Skeletal muscle satellite cell (primary cell): ENCODE results near the gene C3.

Source experiments
- H3K27me3 ChIP-seq: 2 replicates; pipeline ENCODE4 v1.7.0; 2013; ENCODE audit warnings: low read length; ENCODE audit not compliant: control insufficient read depth, insufficient read depth
- H3K36me3 ChIP-seq: 2 replicates; pipeline ENCODE4 v1.7.0; 2013; ENCODE audit warnings: mild to moderate bottlenecking, control low read depth, low read length; ENCODE audit not compliant: insufficient read depth
- H3K4me1 ChIP-seq: 2 replicates; pipeline ENCODE4 v1.7.0; 2013; ENCODE audit warnings: low read length; ENCODE audit not compliant: control insufficient read depth, insufficient read depth
- H3K4me2 ChIP-seq: 2 replicates; pipeline ENCODE4 v1.7.0; 2013; ENCODE audit warnings: mild to moderate bottlenecking, low read length
- H3K4me3 ChIP-seq: 2 replicates; pipeline ENCODE4 v1.7.0; 2013; ENCODE audit warnings: low read length
- H3K9ac ChIP-seq: 2 replicates; pipeline ENCODE4 v1.7.0; 2013; ENCODE audit warnings: mild to moderate bottlenecking, low read depth, low read length, moderate library complexity
- H3K9me3 ChIP-seq: replicated peaks from 2 replicates; pipeline ENCODE4 v1.7.0; 2013; ENCODE audit warnings: mild to moderate bottlenecking, control low read depth, low read length

C3 gene

DNA sequence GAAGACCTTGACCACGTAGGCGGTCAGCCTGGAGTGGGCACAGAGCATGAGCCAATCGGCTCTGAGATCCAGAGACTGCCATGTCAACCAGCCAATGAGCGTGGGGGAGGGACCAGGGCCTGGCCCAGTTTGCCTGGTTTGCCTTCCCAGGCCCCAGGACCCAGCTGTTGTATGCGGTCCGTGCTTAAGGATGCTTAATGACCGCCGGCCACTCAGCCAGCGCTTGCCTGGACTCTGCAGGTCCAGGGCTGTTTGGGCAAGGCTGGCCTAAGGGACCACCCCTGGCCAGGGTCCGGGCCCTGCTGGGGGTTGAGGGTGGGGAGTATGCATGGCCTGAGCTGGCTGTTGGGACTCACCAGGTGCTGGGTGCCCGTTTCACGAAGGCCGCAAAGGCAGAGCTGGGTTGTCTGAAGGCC, 27.4 kb downstream of the C3 start:
- Histone ChIP-seq H3K9me3 (no peaks in the 10 kb centered on the region), H3K4me3 (no peak overlapping the region), H3K36me3 (no peaks in the 10 kb centered on the region), H3K4me2 (no peak overlapping the region), H3K9ac (no peak overlapping the region), H3K27me3 (no peaks in the 10 kb centered on the region), H3K4me1 (no peaks in the 10 kb centered on the region)

DNA sequence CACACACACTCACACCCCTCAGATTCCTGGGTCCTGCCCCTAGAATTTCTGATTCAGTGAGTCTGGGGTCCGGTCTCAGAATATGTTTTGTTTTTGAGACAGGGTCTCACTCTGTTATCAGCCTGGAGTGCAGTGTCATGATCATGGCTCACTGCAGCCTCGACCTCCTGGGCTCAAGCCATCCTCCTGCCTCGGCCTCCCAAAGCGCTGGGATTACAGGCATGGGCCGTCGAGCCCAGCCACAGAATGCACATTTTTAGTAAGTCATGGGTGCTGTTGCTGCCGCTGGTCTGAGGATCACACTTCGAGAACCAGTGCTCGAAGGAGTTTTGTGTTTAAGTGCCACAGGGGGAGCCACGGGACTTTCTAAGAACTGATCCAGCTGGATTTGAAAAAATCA, 28.4 kb downstream of the C3 start:
- no peaks in the 10 kb centered on the region for H3K9me3 ChIP-seq
- no peak overlapping the region for H3K4me3 ChIP-seq
- no peaks in the 10 kb centered on the region for H3K36me3 ChIP-seq
- no peak overlapping the region for H3K9ac ChIP-seq
- H3K27me3 ChIP-seq, result no peaks in the 10 kb centered on the region
- no peaks in the 10 kb centered on the region for H3K4me1 ChIP-seq
- no peak overlapping the region for H3K4me2 ChIP-seq

DNA sequence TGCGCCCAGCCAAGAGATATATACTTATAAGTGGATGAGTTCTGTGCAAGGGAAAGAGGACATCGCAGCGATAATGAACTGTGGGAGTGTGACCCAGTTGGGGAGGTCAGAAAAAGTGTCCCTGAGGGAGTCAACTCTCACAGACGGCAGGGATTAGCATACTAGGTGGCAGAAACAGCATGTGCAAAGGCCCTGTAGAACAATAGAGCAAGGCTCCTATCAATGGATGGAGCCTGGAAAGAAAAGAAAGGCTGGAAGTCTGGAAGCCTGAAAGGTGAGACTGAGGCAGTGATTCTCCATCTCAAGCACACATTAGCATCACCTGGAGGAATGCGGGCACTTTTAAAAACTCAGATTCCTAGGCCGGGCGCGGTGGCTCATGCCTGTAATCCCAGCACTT, 29.1 kb downstream of the C3 start:
- Histone ChIP-seq H3K27me3 (no peaks in the 10 kb centered on the region), H3K36me3 (no peaks in the 10 kb centered on the region), H3K4me1 (no peaks in the 10 kb centered on the region), H3K9ac (no peak overlapping the region), H3K4me2 (no peak overlapping the region), H3K4me3 (no peak overlapping the region), H3K9me3 (no peaks in the 10 kb centered on the region)

DNA sequence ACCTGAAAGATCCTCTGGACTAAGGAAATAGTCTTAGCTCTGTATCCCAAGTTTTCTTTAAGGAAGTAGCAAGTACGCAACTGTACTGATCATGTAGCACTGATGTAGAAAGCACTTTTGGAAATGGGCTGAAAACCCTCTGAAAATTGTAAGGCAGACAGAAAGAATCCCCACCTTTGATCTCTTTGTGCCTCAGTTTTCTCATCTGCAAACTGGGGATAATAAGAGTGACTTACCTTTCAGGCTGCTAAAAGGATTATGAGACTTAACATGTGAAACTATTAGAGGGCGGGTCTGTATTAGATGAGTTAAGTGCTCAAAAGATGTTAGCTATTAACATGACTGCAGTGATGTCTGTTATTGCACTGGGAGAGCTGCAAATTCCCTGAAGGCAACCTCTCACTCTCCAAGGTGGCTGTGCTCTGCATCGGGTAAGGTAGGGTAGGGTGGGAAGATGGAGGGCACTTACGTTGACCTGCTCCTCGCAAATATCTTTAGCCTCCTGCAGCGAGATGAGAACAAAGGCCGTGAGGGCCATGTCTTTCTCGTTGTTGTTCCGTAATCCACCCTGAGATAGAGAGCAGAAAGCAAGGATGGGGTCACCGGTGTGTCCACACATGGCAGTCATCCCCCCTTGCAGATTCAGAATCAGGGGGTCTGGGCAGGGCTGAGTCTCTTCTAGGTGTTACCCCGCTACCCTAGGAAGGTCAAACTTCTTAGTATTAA, 30.1 kb downstream of the C3 start:
- Histone ChIP-seq H3K4me1 (no peaks in the 10 kb centered on the region), H3K27me3 (no peaks in the 10 kb centered on the region), H3K4me2 (no peak overlapping the region), H3K4me3 (no peak overlapping the region), H3K9me3 (no peaks in the 10 kb centered on the region), H3K9ac (no peak overlapping the region), H3K36me3 (no peaks in the 10 kb centered on the region)

DNA sequence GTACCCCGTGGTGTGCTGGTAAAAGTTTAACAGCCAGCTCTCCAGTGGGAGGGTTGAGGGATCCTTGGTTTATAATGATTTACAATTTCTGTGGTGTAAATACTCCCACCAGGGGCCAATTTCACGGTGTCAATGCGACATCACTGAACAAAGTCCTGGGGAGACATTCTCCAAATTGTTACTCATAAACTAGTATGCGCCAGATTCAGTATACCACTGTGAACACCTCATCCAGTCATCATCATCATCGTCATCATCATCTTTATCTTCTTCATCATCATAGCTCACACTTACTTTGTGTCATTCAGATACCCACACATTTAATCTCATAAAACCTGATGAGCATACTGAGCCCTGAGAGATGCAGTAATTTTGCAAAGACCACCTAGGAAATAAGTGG, 33.3 kb downstream of the C3 start:
- Histone ChIP-seq H3K4me3 (no peak overlapping the region), H3K27me3 (no peaks in the 10 kb centered on the region), H3K4me2 (no peak overlapping the region), H3K4me1 (no peaks in the 10 kb centered on the region), H3K9me3 (no peaks in the 10 kb centered on the region), H3K36me3 (no peaks in the 10 kb centered on the region), H3K9ac (no peak overlapping the region)

DNA sequence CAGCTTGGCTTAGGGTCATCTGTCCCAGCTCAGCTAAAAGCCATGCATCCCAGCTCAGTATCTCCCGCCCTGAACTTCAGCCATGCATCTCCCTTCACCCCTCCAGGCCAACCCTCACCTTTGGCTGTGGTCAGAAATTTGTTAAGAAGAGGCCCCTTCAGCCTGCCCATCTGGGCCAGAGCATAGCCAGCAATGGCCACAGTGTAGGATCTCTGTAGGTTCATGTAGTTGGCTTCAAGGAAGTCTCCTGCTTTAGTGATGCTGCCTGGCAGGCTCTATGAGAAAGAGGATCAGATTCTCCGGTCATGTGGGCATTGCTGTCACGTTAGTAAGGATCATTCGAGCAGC, 33.8 kb downstream of the C3 start:
- Histone ChIP-seq H3K9ac (no peak overlapping the region), H3K9me3 (no peaks in the 10 kb centered on the region), H3K4me2 (no peak overlapping the region), H3K36me3 (no peaks in the 10 kb centered on the region), H3K4me3 (no peak overlapping the region), H3K4me1 (no peaks in the 10 kb centered on the region), H3K27me3 (no peaks in the 10 kb centered on the region)

DNA sequence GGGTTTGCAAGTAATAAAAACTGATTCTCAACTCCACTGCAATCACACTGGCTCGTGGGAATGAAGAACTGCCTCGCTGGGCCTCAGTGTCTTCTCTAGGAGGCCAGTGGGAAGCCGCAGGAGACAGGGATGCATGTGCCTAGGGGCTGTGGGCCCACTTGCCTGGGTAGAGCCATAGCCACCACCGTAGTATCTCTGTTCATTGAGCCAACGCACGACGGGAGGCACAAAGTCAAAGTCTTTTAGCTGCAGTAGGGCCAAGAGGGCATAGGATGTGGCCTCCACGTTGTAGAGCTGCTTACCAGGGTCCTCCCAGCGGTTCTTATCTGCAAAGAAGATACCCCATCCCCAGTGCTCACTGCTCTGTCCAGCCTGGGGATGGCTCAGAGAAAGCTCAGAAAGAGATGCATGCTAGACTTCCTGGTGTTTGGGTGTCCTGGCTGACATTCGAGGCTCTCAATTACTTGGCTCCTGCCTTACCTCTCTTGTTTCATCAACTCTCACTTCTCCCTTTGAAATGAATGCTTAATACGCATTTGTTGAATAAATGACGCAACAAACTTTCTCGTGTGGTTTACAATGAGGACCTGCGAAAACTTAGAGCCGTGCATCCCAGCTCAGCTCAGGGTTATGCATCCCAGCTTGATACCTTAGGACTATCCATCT, 34.4 kb downstream of the C3 start:
- Histone ChIP-seq H3K9me3 (no peaks in the 10 kb centered on the region), H3K4me3 (no peak overlapping the region), H3K4me1 (no peaks in the 10 kb centered on the region), H3K27me3 (no peaks in the 10 kb centered on the region), H3K36me3 (no peaks in the 10 kb centered on the region), H3K9ac (no peak overlapping the region), H3K4me2 (no peak overlapping the region)

DNA sequence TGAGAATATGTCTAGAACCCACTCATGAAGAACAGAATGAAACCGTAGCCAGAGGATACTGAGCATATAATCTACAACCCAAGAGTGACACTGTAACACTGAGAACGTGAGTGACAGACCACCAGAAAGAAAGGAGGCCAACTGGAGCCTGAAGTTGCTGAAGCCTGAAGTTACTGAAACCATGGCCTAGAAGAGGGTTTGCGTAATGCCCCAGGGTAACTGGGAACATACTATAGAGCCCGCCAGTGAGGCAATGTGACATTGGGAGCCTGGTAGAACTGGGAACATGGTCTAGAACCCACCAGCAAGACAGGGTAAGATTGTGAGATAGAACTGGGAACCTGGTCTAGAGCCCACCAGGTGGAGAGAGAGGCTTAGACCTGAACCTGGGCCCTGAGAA, 35.0 kb downstream of the C3 start:
- H3K9ac ChIP-seq, result no peak overlapping the region
- no peaks in the 10 kb centered on the region for H3K4me1 ChIP-seq
- H3K9me3 ChIP-seq, result no peaks in the 10 kb centered on the region
- H3K27me3 ChIP-seq, result no peaks in the 10 kb centered on the region
- H3K4me3 ChIP-seq, result no peak overlapping the region
- H3K4me2 ChIP-seq, result no peak overlapping the region
- H3K36me3 ChIP-seq, result no peaks in the 10 kb centered on the region

DNA sequence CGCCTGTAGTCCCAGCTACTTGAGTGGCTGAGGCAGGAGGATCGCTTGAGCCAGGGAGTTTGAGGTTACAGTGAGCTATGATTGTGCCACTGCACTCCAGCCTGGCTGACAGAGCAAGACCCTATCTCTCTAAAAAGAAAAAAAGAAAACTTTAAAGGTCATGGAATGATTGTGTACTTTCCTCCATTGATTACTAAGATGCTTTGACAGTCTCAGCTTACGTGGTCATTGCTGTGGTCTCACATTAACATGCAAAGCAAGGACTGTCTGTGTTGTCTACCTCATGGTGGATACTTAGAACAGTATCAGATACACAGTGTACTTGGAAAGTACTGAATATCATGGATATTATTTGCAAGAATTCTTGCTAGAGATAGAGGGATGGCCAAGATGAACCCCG, 36.5 kb downstream of the C3 start:
- no peak overlapping the region for H3K9ac ChIP-seq
- no peaks in the 10 kb centered on the region for H3K36me3 ChIP-seq
- no peaks in the 10 kb centered on the region for H3K9me3 ChIP-seq
- H3K27me3 ChIP-seq, result no peaks in the 10 kb centered on the region
- no peak overlapping the region for H3K4me3 ChIP-seq
- H3K4me1 ChIP-seq, result no peaks in the 10 kb centered on the region
- H3K4me2 ChIP-seq, result no peak overlapping the region

DNA sequence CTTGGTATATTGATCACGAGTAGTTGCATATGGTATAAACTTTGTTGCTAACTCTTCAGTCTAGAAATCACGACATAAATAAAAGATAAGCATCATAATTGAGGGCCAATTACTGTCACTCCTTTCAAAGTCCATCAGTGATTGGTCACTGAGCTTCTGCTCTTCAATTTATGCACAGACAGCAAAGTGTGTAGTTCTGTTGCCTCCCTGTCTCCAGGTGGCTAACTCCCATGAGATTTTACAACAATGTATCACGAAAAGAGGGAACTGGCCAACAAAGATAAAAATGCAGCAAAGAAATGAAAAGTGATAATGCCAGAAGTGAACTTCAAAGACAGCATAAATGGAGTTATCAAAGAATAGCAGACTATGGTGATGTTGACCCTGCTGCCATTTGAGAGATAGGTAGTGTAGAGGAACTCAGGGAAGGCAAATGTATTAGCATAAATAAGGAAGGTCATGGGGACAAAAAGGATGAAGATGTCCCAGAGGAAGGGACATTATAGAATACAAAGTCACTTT, 37.8 kb downstream of the C3 start:
- Histone ChIP-seq H3K4me3 (no peak overlapping the region), H3K9me3 (no peaks in the 10 kb centered on the region), H3K4me2 (no peak overlapping the region), H3K9ac (no peak overlapping the region), H3K4me1 (no peaks in the 10 kb centered on the region), H3K36me3 (no peaks in the 10 kb centered on the region), H3K27me3 (no peaks in the 10 kb centered on the region)

DNA sequence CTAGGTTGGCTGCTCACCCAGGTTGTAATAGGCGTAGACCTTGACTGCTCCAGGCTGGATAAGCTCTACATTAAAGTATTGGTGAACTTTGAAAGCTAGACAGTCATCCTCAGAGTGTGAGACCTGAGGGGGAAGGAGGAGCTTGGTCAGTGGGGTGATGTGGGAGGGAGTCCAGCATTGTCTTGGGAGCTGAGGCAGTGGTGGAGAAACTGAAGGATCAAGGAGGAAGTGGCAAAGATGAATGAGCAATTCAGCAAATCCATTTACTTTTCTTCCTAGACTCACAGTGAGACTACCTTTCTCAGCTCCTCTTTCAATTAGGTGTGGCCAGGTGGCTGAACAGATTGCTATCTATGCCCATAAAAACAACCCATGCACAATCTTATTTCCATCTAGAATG, 40.3 kb downstream of the C3 start:
- Histone ChIP-seq H3K4me3 (no peak overlapping the region), H3K9me3 (no peaks in the 10 kb centered on the region), H3K4me2 (no peak overlapping the region), H3K4me1 (peaks cover 1% of the 10 kb centered on the region), H3K9ac (no peak overlapping the region), H3K36me3 (no peaks in the 10 kb centered on the region), H3K27me3 (no peaks in the 10 kb centered on the region)

DNA sequence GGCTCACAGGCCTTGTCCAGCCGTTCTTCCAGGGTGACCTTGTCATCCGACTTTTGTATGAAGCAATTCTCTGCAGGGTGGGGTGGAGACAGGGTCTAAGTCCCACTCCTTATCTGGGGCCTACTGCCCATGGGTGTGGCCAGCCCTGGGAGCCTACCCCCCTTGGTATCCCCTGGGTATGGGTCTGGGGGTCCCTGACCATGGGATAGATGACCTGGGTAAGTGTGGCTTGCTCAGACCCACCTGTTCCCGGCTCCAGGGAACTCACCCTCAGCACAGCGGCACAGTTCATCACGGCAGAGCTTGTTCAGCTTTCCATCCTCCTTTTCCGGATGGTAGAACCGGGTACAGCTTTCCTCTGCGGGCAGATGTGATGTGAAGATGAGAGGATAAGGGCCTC, 41.3 kb downstream of the C3 start:
- Histone ChIP-seq H3K27me3 (no peaks in the 10 kb centered on the region), H3K9ac (no peak overlapping the region), H3K4me2 (no peak overlapping the region), H3K4me1 (peaks cover 8% of the 10 kb centered on the region), H3K36me3 (no peaks in the 10 kb centered on the region), H3K4me3 (no peak overlapping the region), H3K9me3 (no peaks in the 10 kb centered on the region)
